SW480 (cell line): Measurements from ENCODE around the gene PCBP3.
A peak's percentile ranks its signal among the peaks of the same experiment; 100 is the strongest.
"Not testable (repeated sequence)": the region's sequence is repeated elsewhere in the genome, so short reads cannot be mapped to it uniquely, and the experiment has no call there.

Source experiments
- DNase-seq: peaks from one replicate; pipeline ENCODE4 v3.0.0-alpha.2; 2016; ENCODE audit warnings: low spot score

PCBP3 gene

GRCh38 chr21:45828580-45829570 lies 185.3 kb downstream of the PCBP3 start:
- no peak for DNase-seq

GRCh38 chr21:45829668-45830067 lies 186.1 kb downstream of the PCBP3 start:
- DNase-seq: no peak

GRCh38 chr21:45830221-45830640 lies 186.7 kb downstream of the PCBP3 start:
- DNase-seq: no peak

DNA sequence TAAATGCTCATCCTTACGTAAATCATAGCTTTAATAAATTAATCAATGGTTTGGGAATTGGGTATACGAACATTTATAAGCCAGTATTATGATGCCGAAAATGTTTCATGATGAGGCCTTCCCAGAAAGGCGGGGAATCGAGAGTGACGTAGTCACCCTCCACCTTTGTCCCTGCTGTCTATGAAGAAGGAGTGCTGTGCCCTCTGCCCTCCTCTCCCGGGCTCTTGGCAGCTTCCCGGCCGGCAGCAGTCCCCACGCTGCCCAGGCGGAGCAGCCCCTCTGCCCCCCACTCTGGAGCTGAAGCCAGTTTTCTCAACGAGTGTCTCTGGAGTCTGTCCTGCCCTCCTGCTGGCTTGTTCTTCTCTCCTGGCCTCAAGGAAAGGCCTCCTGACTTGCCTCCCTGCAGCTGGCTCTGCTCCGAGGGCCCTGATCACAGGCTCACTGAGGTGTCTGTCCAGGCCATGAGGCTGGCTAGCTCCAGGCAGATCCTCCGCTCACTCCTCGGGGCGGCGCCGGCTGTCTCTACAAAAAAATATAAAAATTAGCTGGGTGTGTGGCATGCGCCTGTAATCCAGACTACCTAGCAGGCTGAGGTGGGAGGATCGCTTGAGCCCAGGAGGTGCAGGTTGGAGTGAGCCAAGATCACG lies 187.3 kb downstream of the PCBP3 start:
- no peak for DNase-seq

GRCh38 chr21:45831991-45832740 lies 188.6 kb downstream of the PCBP3 start:
- DNase-seq: no peak

- DNase-seq: not testable (repeated sequence)
Observed at GRCh38 chr21:45832741-45833235, 189.3 kb downstream of the PCBP3 start.

GRCh38 chr21:45833414-45833813 lies 189.9 kb downstream of the PCBP3 start:
- no peak for DNase-seq

DNA sequence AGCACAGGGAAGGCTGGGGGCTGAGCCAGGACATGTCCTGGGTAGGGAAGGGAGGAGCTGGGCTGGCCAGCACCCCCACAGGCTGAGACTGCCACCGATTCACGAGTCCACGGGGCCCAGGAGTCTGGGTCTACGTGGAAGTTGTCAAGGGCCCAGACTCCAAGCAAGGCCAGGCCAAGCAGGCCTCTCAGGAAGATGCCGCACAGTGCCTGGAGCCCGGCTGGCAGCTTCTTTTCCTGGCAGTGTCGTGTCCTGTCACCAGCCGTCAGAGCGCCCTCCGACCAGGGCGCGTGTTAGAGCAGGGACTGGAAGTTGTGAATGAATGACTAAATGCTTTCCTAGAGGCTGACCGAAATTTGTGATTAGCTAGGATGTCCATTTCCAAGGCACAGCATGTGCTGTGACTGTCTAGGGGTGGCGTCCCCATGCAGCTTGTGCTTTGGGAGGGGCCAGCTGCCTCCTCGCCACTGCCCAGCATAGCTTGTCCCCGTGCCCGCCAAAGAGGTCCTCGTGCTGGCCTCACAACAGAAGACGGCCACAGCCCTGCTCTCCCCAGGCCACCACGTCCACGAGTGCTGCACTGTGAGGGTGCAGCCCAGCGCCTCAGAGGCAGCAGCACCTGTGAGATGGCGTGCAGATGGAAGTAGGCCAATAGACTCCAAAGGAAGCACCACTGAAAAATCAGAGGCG lies 190.6 kb downstream of the PCBP3 start:
- DNase-seq: no peak

DNA sequence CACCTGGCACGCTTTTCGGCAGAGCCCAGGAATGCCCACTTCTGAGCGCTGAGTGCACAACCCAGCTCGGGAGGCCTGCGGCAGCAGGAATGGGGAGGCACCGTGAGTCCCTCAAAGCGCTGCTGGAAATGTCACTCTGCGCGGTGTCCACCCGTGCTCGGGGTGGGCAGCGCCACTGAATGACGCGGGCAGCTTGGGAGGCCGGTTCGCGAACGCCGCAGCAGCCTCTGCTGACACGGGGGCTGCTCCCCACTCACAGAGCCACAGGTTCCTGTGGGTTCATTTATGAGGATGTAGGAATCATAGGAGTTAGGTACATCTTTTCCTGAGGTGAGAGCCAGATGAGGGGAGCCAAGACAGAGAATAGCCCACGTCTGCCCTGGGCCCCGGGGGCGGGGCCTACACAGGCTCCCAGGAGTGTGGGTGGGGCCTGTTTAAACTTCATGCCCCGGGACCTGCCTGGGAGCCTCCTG lies 191.3 kb downstream of the PCBP3 start:
- DNase-seq: no peak

- DNase-seq: no peak
Observed at GRCh38 chr21:45835301-45836267, 192.1 kb downstream of the PCBP3 start.

- DNase-seq: no peak
Observed at GRCh38 chr21:45836268-45836655, 192.7 kb downstream of the PCBP3 start.

DNA sequence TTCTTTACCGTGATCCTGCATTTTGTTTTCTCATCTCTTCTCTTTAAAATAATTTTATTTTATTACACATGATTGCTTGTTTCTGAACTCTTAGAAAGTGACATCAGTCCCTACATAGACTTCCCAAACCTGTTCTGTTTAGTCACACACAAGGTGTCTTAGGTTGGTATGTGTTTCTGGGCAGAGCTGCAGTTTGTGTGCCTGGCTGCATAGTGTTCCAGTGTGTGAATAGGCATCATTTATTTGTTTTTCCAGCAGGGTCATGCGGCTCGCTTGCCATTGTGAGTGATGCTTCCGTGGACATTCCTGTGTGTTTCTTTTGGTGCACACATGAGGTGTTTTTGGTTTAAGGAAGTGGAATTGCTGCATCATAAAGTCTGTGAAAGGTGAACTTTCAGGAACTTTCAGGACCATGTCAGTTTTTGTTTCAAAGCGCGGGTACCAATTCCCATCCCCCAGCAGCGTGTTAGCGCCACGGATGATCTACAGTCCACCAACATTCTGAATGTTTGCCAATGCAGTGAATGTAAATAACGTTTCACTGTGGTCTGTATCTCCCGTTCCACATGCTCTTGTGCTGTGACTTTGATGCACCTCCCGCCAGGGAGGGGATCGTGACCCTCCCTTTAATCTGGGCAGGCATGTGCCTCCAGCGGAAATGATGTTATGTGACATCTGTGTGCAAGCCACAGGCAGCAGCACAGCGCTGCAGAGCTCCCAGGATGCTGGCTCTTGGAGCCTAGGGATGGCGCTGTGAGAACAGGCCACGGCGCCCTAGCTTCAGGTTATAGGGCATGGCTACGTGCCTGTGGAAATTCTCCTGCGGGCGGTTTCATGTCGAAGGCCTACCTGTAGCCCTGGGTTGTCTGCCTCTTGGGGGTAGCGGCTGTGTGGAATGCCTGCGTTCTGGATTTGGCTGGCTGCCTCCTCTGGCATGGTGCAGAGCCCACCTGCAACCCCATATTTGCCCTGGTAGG lies 193.5 kb downstream of the PCBP3 start:
- peak; percentile 84 for DNase-seq

DNA sequence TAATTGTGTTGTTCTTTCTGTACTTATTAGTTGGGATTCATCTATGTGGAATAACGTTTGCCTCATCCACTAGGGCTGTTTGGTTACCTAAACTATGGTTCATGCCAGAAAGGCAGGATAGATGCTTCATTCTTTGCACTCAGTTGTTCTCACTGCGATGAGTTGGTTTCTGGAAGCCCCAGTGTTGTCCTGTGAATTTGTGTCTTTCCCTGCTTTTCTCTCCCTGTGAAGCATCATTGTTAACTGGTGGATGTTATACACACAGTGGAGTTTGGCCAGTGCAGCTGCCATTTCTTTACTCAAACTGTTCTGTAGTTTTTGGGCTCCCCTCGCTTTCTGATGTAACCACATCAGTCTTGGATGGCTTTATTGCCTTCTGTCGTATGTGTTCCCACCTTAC lies 194.4 kb downstream of the PCBP3 start:
- no peak for DNase-seq

DNA sequence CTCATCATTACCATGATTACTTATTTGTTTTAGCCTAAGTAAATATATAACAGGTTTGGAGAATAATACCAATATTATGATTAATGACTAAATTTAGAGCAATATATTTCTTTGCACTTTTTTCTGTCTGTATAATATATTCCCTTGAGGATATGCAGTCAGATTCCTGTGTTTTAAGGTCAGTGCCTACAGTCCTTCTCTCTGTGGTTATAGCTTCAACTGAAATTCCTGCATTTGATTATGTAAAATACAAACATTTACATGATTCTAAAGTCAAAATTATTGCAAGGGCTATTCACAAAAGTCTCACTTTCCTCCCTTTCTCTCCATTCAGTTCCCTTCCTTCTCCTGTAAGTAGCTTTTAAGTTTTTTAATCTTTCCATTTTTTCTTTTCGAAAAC lies 195.1 kb downstream of the PCBP3 start:
- DNase-seq: no peak

- DNase-seq: peak; percentile 72
Observed at GRCh38 chr21:45839274-45839673, 195.7 kb downstream of the PCBP3 start.

- no peak for DNase-seq
Observed at GRCh38 chr21:45841033-45841432, 197.5 kb downstream of the PCBP3 start.

GRCh38 chr21:45843426-45843825 lies 199.9 kb downstream of the PCBP3 start:
- no peak for DNase-seq

DNA sequence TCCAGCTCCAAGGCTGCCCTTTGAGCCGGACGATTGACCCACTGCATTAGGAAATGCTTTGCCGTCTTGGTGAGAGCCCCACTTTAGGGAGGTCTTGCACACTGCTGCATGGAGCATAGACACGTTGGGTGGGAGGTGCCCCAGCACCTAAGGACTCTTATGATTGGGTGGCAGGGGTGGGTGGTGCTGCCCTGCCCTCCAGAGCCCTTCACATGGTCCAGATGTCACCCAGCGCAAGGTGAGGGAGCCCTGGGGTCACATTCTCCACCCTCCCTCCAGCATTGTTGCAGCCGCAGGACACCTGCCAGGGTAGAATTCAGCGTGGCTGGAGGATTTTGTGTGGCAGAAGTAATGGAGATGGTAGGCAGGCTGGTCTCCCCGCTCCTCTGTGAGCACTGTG lies 200.7 kb downstream of the PCBP3 start:
- no peak for DNase-seq
